ENCODE data around the gene PPP1R2C.
A peak's percentile ranks its signal among the peaks of the same experiment; 100 is the strongest.

Gene PPP1R2C

GRCh38 chrX:42751573-42751972, 26.4 kb downstream of the PPP1R2C start:
- peak; percentile 51 for DNase-seq (ENCODE audit: low read depth)
- H3K4me3 ChIP-seq (ENCODE audit: low read length): no peak overlapping the region
- TF ChIP-seq CTCF (conservative IDR thresholded peaks at IDR 0.05; ENCODE audit: low read length): no peak

- TF ChIP-seq CTCF (conservative IDR thresholded peaks at IDR 0.05; ENCODE audit: low read length): no peak
- no peak overlapping the region for H3K4me3 ChIP-seq (ENCODE audit: low read length)
- DNase-seq (ENCODE audit: low read depth): peak; percentile 50
Measured at GRCh38 chrX:42748067-42748850, 29.7 kb downstream of the PPP1R2C start.

- H3K4me3 ChIP-seq (ENCODE audit: low read length): no peak overlapping the region
- no peak for TF ChIP-seq CTCF (conservative IDR thresholded peaks at IDR 0.05; ENCODE audit: low read length)
- DNase-seq (ENCODE audit: low read depth): peak; percentile 91
Measured at GRCh38 chrX:42746606-42747005, 31.4 kb downstream of the PPP1R2C start.

GRCh38 chrX:42740456-42740855, 37.5 kb downstream of the PPP1R2C start:
- no peak overlapping the region for H3K4me3 ChIP-seq (ENCODE audit: low read length)
- TF ChIP-seq CTCF (conservative IDR thresholded peaks at IDR 0.05; ENCODE audit: low read length): no peak
- DNase-seq (ENCODE audit: low read depth): no peak

DNA sequence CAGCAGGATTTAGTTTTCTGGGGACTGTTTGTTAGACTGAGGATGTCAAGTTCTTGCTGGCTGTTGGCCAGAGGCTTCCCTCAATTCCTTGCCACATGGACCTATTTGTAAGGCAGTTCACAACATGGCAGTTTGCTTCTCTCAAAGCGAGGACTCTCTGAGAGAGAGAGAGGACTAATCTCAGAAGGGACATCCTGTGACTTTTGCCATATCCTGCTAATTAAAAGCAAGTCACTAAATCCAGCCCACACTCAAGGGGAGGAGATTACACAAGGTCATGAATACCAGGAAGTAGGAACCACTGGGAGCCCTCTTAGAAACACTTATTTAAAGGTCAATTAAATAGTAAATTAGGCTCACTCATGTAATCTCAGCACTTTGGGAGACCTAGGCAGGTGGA, 38.2 kb downstream of the PPP1R2C start:
- H3K4me3 ChIP-seq (ENCODE audit: low read length): no peak overlapping the region
- no peak for DNase-seq (ENCODE audit: low read depth)
- TF ChIP-seq CTCF (conservative IDR thresholded peaks at IDR 0.05; ENCODE audit: low read length): no peak

DNA sequence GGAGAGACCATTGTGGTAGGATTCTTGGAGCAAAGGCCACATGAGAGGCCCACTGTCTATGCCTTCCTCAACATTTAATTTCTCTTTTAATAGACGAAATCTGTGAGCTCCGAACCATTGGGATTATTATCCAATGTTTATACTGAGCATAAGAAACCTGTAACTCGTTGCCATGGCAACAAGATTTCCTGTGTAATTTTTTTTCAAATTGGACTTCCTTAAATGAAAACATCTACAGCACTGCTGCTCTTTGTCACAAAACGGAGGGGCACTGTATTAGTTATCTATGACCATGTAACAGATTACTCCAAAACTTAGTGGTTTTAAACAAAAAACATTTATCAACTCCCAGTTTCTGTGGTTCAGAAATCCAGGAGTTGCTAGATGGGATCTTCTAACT, 38.7 kb downstream of the PPP1R2C start:
- TF ChIP-seq CTCF (conservative IDR thresholded peaks at IDR 0.05; ENCODE audit: low read length): no peak
- no peak overlapping the region for H3K4me3 ChIP-seq (ENCODE audit: low read length)
- peak; percentile 25 for DNase-seq (ENCODE audit: low read depth)

GRCh38 chrX:42738552-42738951, 39.4 kb downstream of the PPP1R2C start:
- TF ChIP-seq CTCF (conservative IDR thresholded peaks at IDR 0.05; ENCODE audit: low read length): no peak
- no peak for DNase-seq (ENCODE audit: low read depth)
- no peak overlapping the region for H3K4me3 ChIP-seq (ENCODE audit: low read length)

Measured in AG10803 (cell line).